T-helper 17 cell (primary cell): Measurements from ENCODE around the gene AQP1. TPM values are rescaled to one million over a fixed set of nuclear protein-coding genes. Genes with fewer than 3 reads are reported as not detected.

Source experiments
- ATAC-seq: fragments of 150-1000 bp; cut with Tn5 transposase; 2 replicates; pipeline ENCODE4 v1.10.0; 2021; ENCODE audit warnings: mild to moderate bottlenecking, moderate library complexity
- DNase-seq, 3 donors: peaks; one replicate each; pipeline versions ENCODE4 v3.0.0 to v3.0.0-alpha.2; 2020 to 2021
- H3K9me3 ChIP-seq: one replicate; pipeline ENCODE4 v1.7.0; 2013; ENCODE audit warnings: low read length, mild to moderate bottlenecking; ENCODE audit not compliant: control insufficient read depth, poor library complexity, severe bottlenecking
- H3K27ac Mint-ChIP-seq: one replicate; pipeline ENCODE4 v1.8.0; 2022; ENCODE audit warnings: mild to moderate bottlenecking, moderate library complexity, mixed read lengths
- H3K27me3 Mint-ChIP-seq: one replicate; pipeline ENCODE4 v1.8.0; 2022; ENCODE audit warnings: mixed read lengths
- H3K36me3 Mint-ChIP-seq: one replicate; pipeline ENCODE4 v1.8.0; 2022; ENCODE audit warnings: low read depth, mixed read lengths
- H3K4me1 Mint-ChIP-seq: one replicate; pipeline ENCODE4 v1.8.0; 2022; ENCODE audit warnings: mild to moderate bottlenecking, mixed read lengths
- H3K4me3 Mint-ChIP-seq: one replicate; pipeline ENCODE4 v1.8.0; 2022; ENCODE audit warnings: mild to moderate bottlenecking, moderate library complexity, mixed read lengths
- total RNA-seq, 4 donors: library from RNA in 2 of 4; stranded (reverse) in 2 of 4; gene quantifications; one replicate each; pipeline ENCODE4 v1.2.3 and lab custom pipeline; 2022 to 2026

The AQP1 gene
- total RNA-seq (under 1 TPM; 0.35 to 0.83 TPM), total RNA-seq (lab: John Stamatoyannopoulos, UW) (0 to 0.45 reads per million in 2 donors)

DNA sequence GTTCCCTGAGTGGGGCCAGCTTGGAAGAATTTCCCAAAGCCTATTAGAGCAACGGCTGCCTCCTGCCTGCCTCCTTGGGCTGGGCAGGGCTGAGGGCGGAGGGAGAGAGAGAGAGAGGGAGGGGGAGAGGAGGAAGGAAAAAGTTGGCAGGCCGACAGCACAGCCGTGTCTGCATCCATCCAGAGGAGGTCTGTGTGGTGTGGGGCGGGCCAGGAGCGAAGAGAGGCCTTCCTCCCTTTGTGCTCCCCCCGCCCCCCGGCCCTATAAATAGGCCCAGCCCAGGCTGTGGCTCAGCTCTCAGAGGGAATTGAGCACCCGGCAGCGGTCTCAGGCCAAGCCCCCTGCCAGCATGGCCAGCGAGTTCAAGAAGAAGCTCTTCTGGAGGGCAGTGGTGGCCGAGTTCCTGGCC is at the start of gene AQP1:
Gene AQP1 (plus strand): TSS at position 293 of the 409 bp plus-strand sequence. CDS start 57 bp downstream, at position 350.
- peaks cover 6% of the 10 kb centered on the region for H3K4me1 Mint-ChIP-seq
- H3K36me3 Mint-ChIP-seq = peaks cover 3% of the 10 kb centered on the region
- no peak within 1 kb of the TSS for H3K27ac Mint-ChIP-seq
- H3K27me3 Mint-ChIP-seq = peaks cover 21% of the 10 kb centered on the region
- ATAC-seq (no peak), DNase-seq (no peak)
- no peaks in the 10 kb centered on the region for H3K9me3 ChIP-seq
- H3K4me3 Mint-ChIP-seq = peak within 1 kb of the TSS; percentile 19

- no peaks in the 10 kb centered on the region for H3K36me3 Mint-ChIP-seq
- ATAC-seq = no peak
- H3K9me3 ChIP-seq = no peaks in the 10 kb centered on the region
- H3K4me1 Mint-ChIP-seq = peaks cover 4% of the 10 kb centered on the region
- H3K4me3 Mint-ChIP-seq = no peak overlapping the region
- H3K27ac Mint-ChIP-seq = no peak overlapping the region
- DNase-seq = no peak
- H3K27me3 Mint-ChIP-seq = no peaks in the 10 kb centered on the region
Measured at GRCh38 chr7:30862995-30863705, 48.5 kb upstream of the AQP1 start.

GRCh38 chr7:30863706-30864035 is 48.0 kb upstream of the AQP1 start:
- Mint-ChIP-seq H3K4me3 (no peak overlapping the region), H3K4me1 (peaks cover 4% of the 10 kb centered on the region), H3K36me3 (no peaks in the 10 kb centered on the region), H3K27me3 (no peaks in the 10 kb centered on the region), H3K27ac (no peak overlapping the region)
- ATAC-seq (no peak), DNase-seq (no peak)
- no peaks in the 10 kb centered on the region for H3K9me3 ChIP-seq

DNA sequence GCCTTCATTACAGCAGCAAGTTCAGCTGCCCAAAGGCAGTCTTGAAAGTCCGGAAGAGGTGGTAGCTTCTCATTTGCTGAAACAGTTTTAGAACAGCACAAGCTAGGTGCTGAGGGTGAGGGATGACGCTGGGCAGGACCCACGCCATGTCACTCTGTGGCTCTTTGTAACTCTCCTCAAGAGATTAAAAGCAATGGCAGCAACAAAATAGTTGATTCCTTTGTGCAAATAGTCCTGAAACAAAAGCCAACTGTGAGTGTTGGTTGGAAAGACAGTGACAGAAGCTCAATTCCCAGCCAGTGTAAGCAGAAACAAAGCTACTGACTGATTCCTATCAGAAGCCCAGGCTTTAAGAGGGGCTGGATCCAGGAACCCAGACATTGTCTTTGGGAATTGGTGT is 47.6 kb upstream of the AQP1 start:
- Mint-ChIP-seq H3K27me3 (no peaks in the 10 kb centered on the region), H3K4me1 (peaks cover 4% of the 10 kb centered on the region)
- DNase-seq = no peak

DNA sequence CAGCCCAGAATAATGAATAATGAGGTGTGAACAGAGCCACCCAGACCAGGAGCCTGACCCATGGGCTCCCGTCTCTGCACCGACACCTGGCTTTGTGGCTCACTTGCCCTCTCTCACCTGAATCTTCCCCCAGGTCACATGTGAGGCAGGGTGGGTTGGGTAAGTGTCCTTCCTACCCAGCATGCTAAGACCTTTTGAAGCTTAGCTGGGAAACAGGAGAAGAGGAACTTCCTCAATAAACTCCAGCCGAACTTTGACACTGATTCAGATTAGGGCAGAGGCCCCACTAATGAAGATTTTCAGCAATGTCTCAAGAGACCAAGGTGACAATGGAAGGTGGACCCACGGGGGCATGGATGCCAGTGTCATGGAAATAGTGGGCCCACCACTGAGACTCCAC is 46.6 kb upstream of the AQP1 start:
- Mint-ChIP-seq H3K27ac (no peak overlapping the region), H3K27me3 (no peaks in the 10 kb centered on the region), H3K36me3 (no peaks in the 10 kb centered on the region), H3K4me3 (no peak overlapping the region), H3K4me1 (peaks cover 4% of the 10 kb centered on the region)
- H3K9me3 ChIP-seq = no peaks in the 10 kb centered on the region
- no peak for ATAC-seq
- no peak for DNase-seq

More for the DNA sequence above, 47.6 kb upstream of the AQP1 start:
- H3K9me3 ChIP-seq = no peaks in the 10 kb centered on the region
- Mint-ChIP-seq H3K27ac (no peak overlapping the region), H3K36me3 (no peaks in the 10 kb centered on the region), H3K4me3 (no peak overlapping the region)
- ATAC-seq = no peak

DNA sequence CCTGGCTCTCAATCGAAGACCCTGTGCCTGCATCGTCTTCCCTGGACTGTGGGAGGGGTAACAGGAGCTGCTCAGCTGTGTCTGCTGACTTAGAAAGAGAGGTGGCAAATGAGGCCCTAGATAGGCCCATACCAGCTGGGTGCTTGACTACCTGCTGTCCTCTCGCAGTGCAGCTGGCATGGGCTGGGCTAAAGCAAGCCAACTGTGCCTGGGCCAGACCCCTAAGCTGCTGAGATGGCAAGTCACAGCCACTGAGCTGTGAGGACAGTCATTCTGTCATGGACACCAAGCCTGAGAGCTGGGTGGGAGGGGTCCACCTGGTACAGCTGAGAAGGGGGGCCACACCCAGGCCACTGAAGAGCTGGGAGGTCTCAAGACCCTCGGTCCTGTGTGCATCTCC is 45.8 kb upstream of the AQP1 start:
- ATAC-seq = no peak
- H3K36me3 Mint-ChIP-seq = no peaks in the 10 kb centered on the region
- no peaks in the 10 kb centered on the region for H3K9me3 ChIP-seq
- H3K27me3 Mint-ChIP-seq = no peaks in the 10 kb centered on the region
- H3K4me1 Mint-ChIP-seq = peaks cover 4% of the 10 kb centered on the region
- H3K27ac Mint-ChIP-seq = no peak overlapping the region
- H3K4me3 Mint-ChIP-seq = no peak overlapping the region
- no peak for DNase-seq

- Mint-ChIP-seq H3K27ac (no peak overlapping the region), H3K36me3 (no peaks in the 10 kb centered on the region), H3K4me3 (no peak overlapping the region), H3K4me1 (peaks cover 4% of the 10 kb centered on the region), H3K27me3 (no peaks in the 10 kb centered on the region)
- no peak for DNase-seq
- no peak for ATAC-seq
- H3K9me3 ChIP-seq = no peaks in the 10 kb centered on the region
Measured at GRCh38 chr7:30866939-30867338, 44.7 kb upstream of the AQP1 start.

GRCh38 chr7:30867483-30867882 is 44.2 kb upstream of the AQP1 start:
- Mint-ChIP-seq H3K27me3 (no peaks in the 10 kb centered on the region), H3K4me1 (peaks cover 4% of the 10 kb centered on the region), H3K4me3 (no peak overlapping the region), H3K27ac (no peak overlapping the region), H3K36me3 (no peaks in the 10 kb centered on the region)
- ATAC-seq (no peak), DNase-seq (no peak)
- H3K9me3 ChIP-seq = no peaks in the 10 kb centered on the region

DNA sequence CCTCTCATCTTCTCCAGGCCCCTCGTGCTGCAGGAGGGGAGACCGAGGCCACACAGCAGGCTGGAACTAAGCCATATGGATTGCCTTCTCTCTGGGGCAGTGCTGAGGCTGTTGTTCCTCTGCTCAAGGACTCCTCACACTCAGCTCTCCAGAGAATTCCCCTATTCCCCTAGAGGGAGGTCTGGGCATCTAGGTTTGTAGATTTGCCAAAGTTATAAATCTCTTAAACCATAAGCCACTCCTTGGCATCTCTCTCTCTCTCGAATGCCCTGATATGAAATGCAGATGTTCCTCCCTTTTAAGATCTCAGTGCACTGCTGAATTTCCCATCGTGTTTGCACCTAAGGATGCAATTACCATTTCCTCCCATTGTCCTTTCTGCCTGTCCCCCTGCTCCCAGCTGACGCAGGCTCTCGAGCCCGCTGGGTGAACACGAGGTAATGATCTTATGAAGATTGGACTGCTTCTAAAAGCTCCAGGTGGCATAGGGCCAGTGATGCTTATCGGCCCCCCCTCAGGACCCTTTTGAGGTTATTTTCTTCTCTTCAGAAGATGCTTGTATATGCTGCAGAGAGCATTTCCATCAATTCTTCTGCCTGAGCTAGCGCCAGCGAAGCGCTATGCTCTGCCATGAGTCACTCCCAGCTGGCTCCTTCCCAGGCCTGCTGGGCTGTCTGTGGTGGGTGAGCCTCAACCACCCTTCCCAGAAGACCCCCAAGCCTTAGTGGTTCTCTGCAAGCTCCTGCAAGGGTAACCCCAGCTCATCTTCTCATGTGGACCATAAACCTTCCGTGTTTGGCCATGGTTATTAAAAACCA is 41.6 kb upstream of the AQP1 start:
- no peaks in the 10 kb centered on the region for H3K27me3 Mint-ChIP-seq
- no peaks in the 10 kb centered on the region for H3K4me1 Mint-ChIP-seq
- H3K9me3 ChIP-seq = no peaks in the 10 kb centered on the region
- DNase-seq (no peak), ATAC-seq (no peak)
- no peaks in the 10 kb centered on the region for H3K36me3 Mint-ChIP-seq
- no peak overlapping the region for H3K4me3 Mint-ChIP-seq
- no peak overlapping the region for H3K27ac Mint-ChIP-seq

DNA sequence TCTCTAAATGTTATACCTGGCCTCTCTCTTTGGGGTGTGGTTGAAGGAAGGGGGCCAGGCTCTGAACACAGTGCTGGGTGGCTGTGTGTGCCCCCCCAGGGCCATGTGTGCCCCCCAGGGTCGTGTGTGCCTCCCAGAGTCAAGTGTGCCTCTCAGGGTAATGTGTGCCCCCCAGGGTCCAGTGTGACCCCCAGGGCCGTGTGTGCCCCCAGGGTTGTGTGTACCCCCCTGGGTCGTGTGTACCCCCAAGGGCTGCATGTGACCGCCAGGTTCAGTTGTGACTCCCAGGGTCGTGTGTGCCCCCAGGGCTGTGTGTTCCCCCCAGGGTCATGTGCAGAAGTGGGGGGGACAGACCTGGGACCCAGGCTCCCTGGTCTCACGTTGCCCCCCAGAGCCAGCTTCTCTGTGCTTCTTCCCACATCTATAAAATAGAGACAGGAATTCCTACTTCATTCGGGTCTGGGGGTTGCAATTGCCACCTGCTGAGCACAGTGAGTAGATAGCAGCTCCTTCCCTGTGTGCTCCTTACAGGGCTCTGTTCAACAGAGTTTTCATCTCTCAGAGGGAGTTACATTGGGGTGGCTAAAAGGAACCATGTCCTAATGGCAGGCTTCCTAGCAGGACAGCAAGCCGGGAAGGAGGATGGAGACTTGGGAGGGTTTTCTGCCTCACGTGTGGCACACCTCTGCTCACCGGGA is 40.7 kb upstream of the AQP1 start:
- H3K9me3 ChIP-seq = no peaks in the 10 kb centered on the region
- Mint-ChIP-seq H3K36me3 (no peaks in the 10 kb centered on the region), H3K4me3 (no peak overlapping the region), H3K27ac (no peak overlapping the region), H3K4me1 (no peaks in the 10 kb centered on the region), H3K27me3 (no peaks in the 10 kb centered on the region)
- no peak for DNase-seq
- ATAC-seq = no peak

- no peaks in the 10 kb centered on the region for H3K9me3 ChIP-seq
- Mint-ChIP-seq H3K4me1 (no peaks in the 10 kb centered on the region), H3K27ac (no peak overlapping the region), H3K4me3 (no peak overlapping the region), H3K27me3 (no peaks in the 10 kb centered on the region), H3K36me3 (no peaks in the 10 kb centered on the region)
- DNase-seq (no peak), ATAC-seq (no peak)
Measured at GRCh38 chr7:30871655-30872054, 40.0 kb upstream of the AQP1 start.

DNA sequence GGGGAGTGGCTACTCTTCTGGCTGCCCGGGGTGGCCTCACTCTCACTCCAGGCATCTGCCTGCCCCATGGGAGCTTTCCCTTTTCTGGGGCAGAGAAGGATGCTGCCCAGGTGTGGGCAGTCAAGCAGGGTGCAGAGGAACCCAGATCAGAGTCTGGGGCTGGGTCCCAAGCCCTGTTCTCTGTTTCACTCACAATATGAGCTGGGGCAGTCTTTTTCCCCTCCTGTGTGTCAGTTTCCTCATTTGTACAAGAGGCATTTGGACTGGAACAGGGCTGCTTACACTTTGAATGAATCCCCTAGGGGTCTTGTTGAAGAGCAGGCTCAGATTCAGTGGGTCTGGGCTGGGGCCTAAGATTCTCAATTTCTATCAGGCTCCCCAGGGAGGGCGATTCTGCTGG is 38.4 kb upstream of the AQP1 start:
- Mint-ChIP-seq H3K4me3 (no peak overlapping the region), H3K4me1 (no peaks in the 10 kb centered on the region), H3K27me3 (no peaks in the 10 kb centered on the region), H3K27ac (no peak overlapping the region), H3K36me3 (no peaks in the 10 kb centered on the region)
- DNase-seq (no peak), ATAC-seq (no peak)
- H3K9me3 ChIP-seq = no peaks in the 10 kb centered on the region

DNA sequence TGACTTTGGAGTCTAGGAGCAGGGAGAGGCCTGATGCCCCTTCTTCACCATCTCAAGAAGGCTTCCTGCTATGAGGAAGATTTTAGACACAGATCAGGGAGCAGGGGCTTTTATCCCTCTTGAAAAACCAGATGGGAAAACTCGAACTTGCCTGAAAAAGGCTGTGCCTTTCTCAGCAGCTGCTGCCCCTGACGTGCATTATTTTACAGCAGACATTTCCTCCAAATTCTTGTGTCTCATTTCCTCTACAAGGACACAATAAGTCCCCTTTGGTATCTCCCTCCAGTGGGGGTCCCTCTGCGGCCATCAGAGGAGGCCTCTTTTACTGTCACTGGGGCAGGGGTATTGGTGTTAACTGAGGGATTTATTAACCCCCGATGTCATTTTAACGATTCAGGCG is 38.0 kb upstream of the AQP1 start:
- Mint-ChIP-seq H3K4me1 (no peaks in the 10 kb centered on the region), H3K4me3 (no peak overlapping the region), H3K27me3 (no peaks in the 10 kb centered on the region), H3K27ac (no peak overlapping the region), H3K36me3 (no peaks in the 10 kb centered on the region)
- no peaks in the 10 kb centered on the region for H3K9me3 ChIP-seq
- no peak for DNase-seq
- no peak for ATAC-seq
